SIG-M5 (cell line): ENCODE measurements around the gene LYZL2.
"Not testable (repeated sequence)": the region's sequence is repeated elsewhere in the genome, so short reads cannot be mapped to it uniquely, and the experiment has no call there.

Experiments
- DNase-seq: peaks from one replicate; lab custom pipeline; 2025; lab: John Stamatoyannopoulos, UW

LYZL2 gene

GRCh38 chr10:30639946-30640786 lies 10.6 kb upstream of the LYZL2 start:
- no peak for DNase-seq

- DNase-seq = peak; percentile 9
These were observed 8.4 kb upstream of the LYZL2 start for GRCh38 chr10:30637881-30638467.

GRCh38 chr10:30631188-30631587 lies 1.6 kb upstream of the LYZL2 start:
- DNase-seq = no peak

- no peak for DNase-seq
These were observed 1.0 kb upstream of the LYZL2 start for GRCh38 chr10:30630571-30630970.

GRCh38 chr10:30628576-30628975 lies 977 bp downstream of the LYZL2 start:
- DNase-seq = not testable (repeated sequence)

- DNase-seq = not testable (repeated sequence)
These were observed 2.7 kb downstream of the LYZL2 start for GRCh38 chr10:30626837-30627236.

GRCh38 chr10:30626196-30626595 lies 3.4 kb downstream of the LYZL2 start:
- DNase-seq = not testable (repeated sequence)

GRCh38 chr10:30625080-30625479 lies 4.5 kb downstream of the LYZL2 start:
- DNase-seq = no peak

- DNase-seq = no peak
These were observed 9.6 kb downstream of the LYZL2 start for GRCh38 chr10:30619966-30620365.

- DNase-seq = no peak
These were observed 12.5 kb downstream of the LYZL2 start for GRCh38 chr10:30617070-30617469.

- not testable (repeated sequence) for DNase-seq
These were observed 18.5 kb downstream of the LYZL2 start for GRCh38 chr10:30611041-30611440.

- no peak for DNase-seq
These were observed 21.7 kb downstream of the LYZL2 start for GRCh38 chr10:30607814-30608213.

- no peak for DNase-seq
These were observed 23.2 kb downstream of the LYZL2 start for GRCh38 chr10:30606313-30606712.

GRCh38 chr10:30605341-30606121 lies 24.0 kb downstream of the LYZL2 start:
- not testable (repeated sequence) for DNase-seq

- DNase-seq = no peak
These were observed 26.0 kb downstream of the LYZL2 start for GRCh38 chr10:30603589-30603988.

- DNase-seq = no peak
These were observed 26.8 kb downstream of the LYZL2 start for GRCh38 chr10:30602747-30603146.

- DNase-seq = peak; percentile 8
These were observed 29.5 kb downstream of the LYZL2 start for GRCh38 chr10:30600005-30600404.

- no peak for DNase-seq
These were observed 31.3 kb downstream of the LYZL2 start for GRCh38 chr10:30598105-30598776.

- not testable (repeated sequence) for DNase-seq
These were observed 32.1 kb downstream of the LYZL2 start for GRCh38 chr10:30597433-30597824.

- DNase-seq = not testable (repeated sequence)
These were observed 32.8 kb downstream of the LYZL2 start for GRCh38 chr10:30596493-30597432.

- no peak for DNase-seq
These were observed 33.5 kb downstream of the LYZL2 start for GRCh38 chr10:30596013-30596412.
